ENCODE results near the gene GALNT2.

- TF ChIP-seq CTCF (IDR thresholded peaks at IDR 0.05; ENCODE audit: insufficient read depth, low read length, poor library complexity, severe bottlenecking) (no peak), EZH2phosphoT487 (conservative IDR thresholded peaks at IDR 0.05; ENCODE audit: low read length) (no peak)
Measured at GRCh38 chr1:230081751-230082150, 14.7 kb downstream of the GALNT2 start.
